K562 (cell line): ENCODE data around the gene GRIK1. TPM values are rescaled to one million over a fixed set of nuclear protein-coding genes. Genes with fewer than 3 reads are reported as not detected.
"Not testable (repeated sequence)": the region's sequence is repeated elsewhere in the genome, so short reads cannot be mapped to it uniquely, and the experiment has no call there.

ENCODE experiments used
- ATAC-seq: fragments of 200-7000 bp; cut with Tn5 transposase; 3 replicates; pipeline ENCODE4 v1.9.1; 2020; ENCODE audit warnings: moderate library complexity
- BruUV-seq: library from RNA; stranded (reverse); fragments of 400-500 nt; replicated peaks from 2 replicates; lab custom pipeline; 2021; lab: Mats Ljungman, UMichigan
- CTCF ChIA-PET: fragments of 300-600 bp; formaldehyde crosslinking; extraction: SDS; loops from one replicate; lab custom pipeline; 2021; ENCODE audit warnings: low intra/inter-chr PET ratio; lab: Yijun Ruan, JAX
- POLR2A ChIA-PET: fragments of 300-600, 350-650 bp; sonication (Branson Sonifier 250); formaldehyde crosslinking; extraction: SDS; loops from one replicate; lab custom pipeline; 2021; ENCODE audit warnings: antibody characterized with exemption, inconsistent platforms; lab: Yijun Ruan, JAX
- DNase-seq, 4 experiments: peaks; one replicate each; pipeline versions ENCODE4 v3.0.0 to v3.0.0-alpha.2; 2011 to 2018; ENCODE audit warnings: low spot score in 3 of 4, mixed read lengths in 3 of 4; ENCODE audit errors: extremely low read depth in 1 of 4
- FAIRE-seq: peaks from 2 replicates; lab custom pipeline; 2011; peaks lifted over from hg19 to GRCh38; lab: Jason Lieb, UNC
- H2AFZ ChIP-seq: 2 replicates; pipeline ENCODE4 v1.6.0; 2011; ENCODE audit warnings: low read depth, low read length, control low read depth, inconsistent platforms
- H3K27ac ChIP-seq: fragments of 200-600 bp; 3 replicates; pipeline ENCODE4 v1.8.0; 2011; ENCODE audit warnings: low read depth, mild to moderate bottlenecking, control low read depth, inconsistent platforms, low read length, moderate library complexity, mixed read lengths; ENCODE audit errors: extremely low read depth
- H3K27me3 ChIP-seq, 2 experiments: fragments of 300-600 bp in 1 of 2; 2 replicates in 1 of 2; 3 replicates in 1 of 2; pipeline versions ENCODE4 v1.6.0 to v1.8.0; 2011; ENCODE audit warnings: inconsistent platforms in 2 of 2, low read length in 2 of 2, mild to moderate bottlenecking in 1 of 2, mixed read lengths in 1 of 2, moderate library complexity in 1 of 2; ENCODE audit not compliant: control insufficient read depth in 2 of 2, insufficient read depth in 2 of 2
- H3K36me3 ChIP-seq: fragments of 300-600 bp; 3 replicates; pipeline ENCODE4 v1.8.0; 2011; ENCODE audit warnings: mild to moderate bottlenecking, low read length, inconsistent platforms; ENCODE audit not compliant: control insufficient read depth, insufficient read depth
- H3K4me1 ChIP-seq, 2 experiments: fragments of 200-600 bp in 1 of 2; replicated peaks in 1 of 2; 2 replicates in 1 of 2; 3 replicates in 1 of 2; pipeline versions ENCODE4 v1.5.1 to v1.8.0; 2011; ENCODE audit warnings: inconsistent platforms in 2 of 2, low read length in 2 of 2, mild to moderate bottlenecking in 1 of 2, mixed read lengths in 1 of 2, moderate library complexity in 1 of 2; ENCODE audit not compliant: control insufficient read depth in 2 of 2, insufficient read depth in 2 of 2
- H3K4me2 ChIP-seq: 2 replicates; pipeline ENCODE4 v1.6.1; 2011; ENCODE audit warnings: low read length, control low read depth, inconsistent platforms, mixed read lengths; ENCODE audit not compliant: insufficient read depth
- H3K4me3 ChIP-seq: fragments of 200-600 bp; sonication (generic), shearing (Covaris generic); 2 replicates; pipeline ENCODE4 v1.5.1; 2016; ENCODE audit warnings: control low read depth, inconsistent platforms
- H3K79me2 ChIP-seq: fragments of 200-600 bp; 3 replicates; pipeline ENCODE4 v1.8.0; 2011; ENCODE audit warnings: low read length, inconsistent platforms; ENCODE audit not compliant: control insufficient read depth, insufficient read depth
- H3K9ac ChIP-seq, 2 experiments: 2 replicates each; pipeline versions ENCODE4 v1.6.0 to v1.6.1; 2011; ENCODE audit warnings: low read depth in 2 of 2, low read length in 2 of 2, control low read depth in 1 of 2, inconsistent platforms in 1 of 2, mild to moderate bottlenecking in 1 of 2, mixed read lengths in 1 of 2; ENCODE audit not compliant: insufficient read depth in 1 of 2
- H3K9me1 ChIP-seq: one replicate; pipeline ENCODE4 v1.6.0; 2011; ENCODE audit warnings: inconsistent platforms, mild to moderate bottlenecking, low read length, moderate library complexity; ENCODE audit not compliant: control insufficient read depth, insufficient read depth
- H3K9me3 ChIP-seq: replicated peaks from 2 replicates; pipeline ENCODE4 v1.5.1; 2011; ENCODE audit warnings: low read depth, low read length, inconsistent platforms; ENCODE audit not compliant: control insufficient read depth, insufficient read depth
- H4K20me1 ChIP-seq: replicated peaks from 2 replicates; pipeline ENCODE4 v1.6.1; 2011; ENCODE audit warnings: low read length, inconsistent platforms, mixed read lengths; ENCODE audit not compliant: control insufficient read depth, insufficient read depth
- ATF1 ChIP-seq, 2 experiments: fragments of 450-650 bp in 1 of 2; IDR thresholded peaks; 2 replicates each; pipeline ENCODE4 v1.6.1; 2016; ENCODE audit warnings: missing compliant biosample characterization in 1 of 2, missing genetic modification characterization in 1 of 2
- CREM ChIP-seq: IDR thresholded peaks from 2 replicates; pipeline ENCODE4 v1.6.1; 2014; ENCODE audit warnings: antibody characterized with exemption, low read depth
- GATA2 ChIP-seq: sonication (generic); formaldehyde crosslinking; IDR thresholded peaks from 2 replicates; pipeline ENCODE4 v1.4.0; 2020; ENCODE audit warnings: mild to moderate bottlenecking, missing genetic modification reagents
- JUND ChIP-seq, 2 experiments: IDR thresholded peaks; 2 replicates in 1 of 2; 3 replicates in 1 of 2; pipeline ENCODE4 v1.6.1; 2011; ENCODE audit warnings: borderline replicate concordance in 2 of 2, low read depth in 2 of 2, low read length in 2 of 2, improper control_type of control experiment in 1 of 2, missing biosample characterization in 1 of 2, missing genetic modification characterization in 1 of 2, missing genetic modification reagents in 1 of 2
- POLR2H ChIP-seq: IDR thresholded peaks from 2 replicates; pipeline ENCODE4 v1.6.1; 2016; ENCODE audit warnings: missing genetic modification characterization, low read depth, mild to moderate bottlenecking, control low read depth, missing compliant biosample characterization, moderate library complexity
- ZNF431 ChIP-seq: sonication (generic); formaldehyde crosslinking; IDR thresholded peaks from 2 replicates; pipeline ENCODE4 v1.8.0; 2022; ENCODE audit warnings: mild to moderate bottlenecking, missing genetic modification reagents
- WGBS: fragments of 100-300 bp; shearing (Covaris generic); methylation state at CpG from one replicate; pipeline ENCODE4 v1.1.6; 2016; ENCODE audit warnings: low coverage, mixed read lengths; ENCODE audit not compliant: insufficient coverage; ENCODE audit errors: missing lambda C conversion rate; 5-methylcytosine and 5-hydroxymethylcytosine counted together
- in situ Hi-C: fragments of 300-500 bp; cut with MboI; formaldehyde crosslinking; loops from 4 replicates; pipeline ENCODE4 v1.15.0; 2018; ENCODE audit warnings: inconsistent platforms, mixed read lengths
- intact Hi-C: fragments of 100-400 bp; cut with micrococcal nuclease; formaldehyde crosslinking; loops from 2 replicates; pipeline ENCODE4 v1.14.2; 2022
- polyA plus RNA-seq, 8 experiments: library from polyadenylated mRNA; depleted of rRNA in 4 of 8; stranded (reverse) in 5 of 8; unstranded in 3 of 8; fragments of >200 nt; fragmentation: Nextera tagmentation in 2 of 8; fragmentation: Illumina TruSeq in 1 of 8; extraction: Ambion mirVana in 2 of 8; extraction: Trizol in 1 of 8; gene quantifications; 2 replicates each; pipeline versions ENCODE4 v1.2.1 to v1.2.3, GENCODE V29; 2011 to 2014; ENCODE audit warnings: inconsistent platforms in 1 of 8, missing spikeins in 1 of 8
- total RNA-seq, 7 experiments: library from RNA; depleted of rRNA in 6 of 7; stranded (reverse); fragments of >200 nt in 6 of 7; fragmentation: Illumina TruSeq in 2 of 7; extraction: Trizol in 2 of 7; gene quantifications; 2 replicates each; pipeline versions ENCODE4 v1.2.1 to v1.2.3, GENCODE V29; 2011 to 2021; ENCODE audit warnings: low replicate concordance in 1 of 7
- TF ChIP-seq, protein P1 (sequence below): conservative IDR thresholded peaks from 2 replicates; pipeline ENCODE4 v1.6.1; 2011; ENCODE audit warnings: low read depth, mild to moderate bottlenecking, low read length; ENCODE audit not compliant: control insufficient read depth
- TF ChIP-seq, protein P2 (sequence below): fragments of 250-450 bp; sonication (Bioruptor Pico); IDR thresholded peaks from 2 replicates; pipeline ENCODE4 v1.4.0; 2020

Gene GRIK1
- total and polyA plus RNA-seq, 9 of the 15 experiments (the other 6 are each of a cell fraction or from before 2014, with no cell fraction given) = 0.17 to 2.8 (median 0.53) TPM

GRCh38 chr21:29958035-29958434, 18.2 kb upstream of the GRIK1 start:
- H3K4me3 ChIP-seq, H3K27ac ChIP-seq, H3K79me2 ChIP-seq, DNase-seq, CTCF ChIA-PET, POLR2A ChIA-PET, FAIRE-seq, H4K20me1 ChIP-seq, BruUV-seq, H3K4me1 ChIP-seq, intact Hi-C loops, in situ Hi-C loops, H3K36me3 ChIP-seq, H3K9ac ChIP-seq, H3K27me3 ChIP-seq, H3K9me1 ChIP-seq, H3K4me2 ChIP-seq, H2AFZ ChIP-seq, ATAC-seq, H3K9me3 ChIP-seq: not testable (repeated sequence)
- 0% methylated on average over 2 of the region's 2 CpGs for WGBS
- peak; percentile 22; the same call in 1 of the 2 replicates for TF ChIP-seq GATA2 (CRISPR knock-in tag)
- peak; percentile 92 for TF ChIP-seq ZNF431 (CRISPR knock-in tag)

DNA sequence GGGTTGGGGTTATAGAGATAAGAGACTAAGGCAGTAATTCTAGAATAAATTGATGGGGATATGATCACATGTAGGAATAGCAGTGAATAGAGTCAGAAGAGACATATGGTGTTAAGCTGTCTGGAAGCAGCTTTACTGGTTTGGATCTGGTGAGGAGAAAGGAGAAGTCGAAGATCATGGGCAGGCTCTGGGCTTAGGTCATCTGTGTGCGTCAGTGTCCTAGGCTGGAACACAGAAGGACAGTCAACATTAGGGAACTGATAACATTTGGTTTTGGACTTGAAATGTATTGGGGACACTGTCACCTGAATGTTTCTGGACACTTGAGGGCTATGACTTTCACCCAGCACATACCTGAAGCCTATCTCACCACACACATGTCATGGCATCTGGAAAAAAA, 13.9 kb upstream of the GRIK1 start:
- H3K9ac ChIP-seq = no peak overlapping the region
- intact Hi-C loops = no loop called here
- H4K20me1 ChIP-seq = no peaks in the 10 kb centered on the region
- no peaks in the 10 kb centered on the region for H3K36me3 ChIP-seq
- WGBS = 3% methylated on average over 2 of the region's 2 CpGs
- ChIA-PET CTCF (no interaction called here), POLR2A (interaction anchor here (1.1 kb wide), 1 partner anchor 499 kb away, joined by 5 read pairs; no protein-coding TSS in a partner anchor)
- no TSS peak for BruUV-seq
- DNase-seq (no peak), FAIRE-seq (no peak), ATAC-seq (peak; percentile 51)
- no peak overlapping the region for H3K4me3 ChIP-seq
- H3K4me1 ChIP-seq = no peaks in the 10 kb centered on the region
- no peaks in the 10 kb centered on the region for H3K9me1 ChIP-seq
- no peaks in the 10 kb centered on the region for H3K79me2 ChIP-seq
- H2AFZ ChIP-seq = no peak overlapping the region; the same call in 1 of the 2 replicates
- no peaks in the 10 kb centered on the region for H3K27me3 ChIP-seq
- no peaks in the 10 kb centered on the region for H3K9me3 ChIP-seq
- TF ChIP-seq, protein P1, sequence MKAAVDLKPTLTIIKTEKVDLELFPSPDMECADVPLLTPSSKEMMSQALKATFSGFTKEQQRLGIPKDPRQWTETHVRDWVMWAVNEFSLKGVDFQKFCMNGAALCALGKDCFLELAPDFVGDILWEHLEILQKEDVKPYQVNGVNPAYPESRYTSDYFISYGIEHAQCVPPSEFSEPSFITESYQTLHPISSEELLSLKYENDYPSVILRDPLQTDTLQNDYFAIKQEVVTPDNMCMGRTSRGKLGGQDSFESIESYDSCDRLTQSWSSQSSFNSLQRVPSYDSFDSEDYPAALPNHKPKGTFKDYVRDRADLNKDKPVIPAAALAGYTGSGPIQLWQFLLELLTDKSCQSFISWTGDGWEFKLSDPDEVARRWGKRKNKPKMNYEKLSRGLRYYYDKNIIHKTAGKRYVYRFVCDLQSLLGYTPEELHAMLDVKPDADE = no peak
- TF ChIP-seq POLR2H (tag) (no peak), ATF1 (CRISPR knock-in tag; IDR thresholded peaks at IDR 0.05) (no peak), ATF1 (tag; IDR thresholded peaks at IDR 0.05) (peak; percentile 64), JUND (IDR thresholded peaks at IDR 0.05; ENCODE audit: borderline replicate concordance, low read depth, low read length) (0 out of 2 replicates have a peak, but pooled peaks have one; percentile 9), JUND (tag; IDR thresholded peaks at IDR 0.05; ENCODE audit: borderline replicate concordance, low read depth, low read length) (no peak), CREM (peak; percentile 77)
- TF ChIP-seq, protein P2, sequence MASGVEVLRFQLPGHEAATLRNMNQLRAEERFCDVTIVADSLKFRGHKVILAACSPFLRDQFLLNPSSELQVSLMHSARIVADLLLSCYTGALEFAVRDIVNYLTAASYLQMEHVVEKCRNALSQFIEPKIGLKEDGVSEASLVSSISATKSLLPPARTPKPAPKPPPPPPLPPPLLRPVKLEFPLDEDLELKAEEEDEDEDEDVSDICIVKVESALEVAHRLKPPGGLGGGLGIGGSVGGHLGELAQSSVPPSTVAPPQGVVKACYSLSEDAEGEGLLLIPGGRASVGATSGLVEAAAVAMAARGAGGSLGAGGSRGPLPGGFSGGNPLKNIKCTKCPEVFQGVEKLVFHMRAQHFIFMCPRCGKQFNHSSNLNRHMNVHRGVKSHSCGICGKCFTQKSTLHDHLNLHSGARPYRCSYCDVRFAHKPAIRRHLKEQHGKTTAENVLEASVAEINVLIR (CRISPR knock-in tag) = 0 out of 2 replicates have a peak, but pooled peaks have one; percentile 15
- in situ Hi-C loops = no loop called here
- H3K27ac ChIP-seq = no peak overlapping the region
- no peak overlapping the region for H3K4me2 ChIP-seq
